ENCODE measurements around the gene HYLS1. TPM values are rescaled to one million over a fixed set of nuclear protein-coding genes. Genes with fewer than 3 reads are reported as not detected.
A peak's percentile ranks its signal among the peaks of the same experiment; 100 is the strongest.

Gene HYLS1
- total and polyA plus RNA-seq, 4 experiments from 2014 or later = 8.1 to 9.6 (median 8.6) TPM

DNA sequence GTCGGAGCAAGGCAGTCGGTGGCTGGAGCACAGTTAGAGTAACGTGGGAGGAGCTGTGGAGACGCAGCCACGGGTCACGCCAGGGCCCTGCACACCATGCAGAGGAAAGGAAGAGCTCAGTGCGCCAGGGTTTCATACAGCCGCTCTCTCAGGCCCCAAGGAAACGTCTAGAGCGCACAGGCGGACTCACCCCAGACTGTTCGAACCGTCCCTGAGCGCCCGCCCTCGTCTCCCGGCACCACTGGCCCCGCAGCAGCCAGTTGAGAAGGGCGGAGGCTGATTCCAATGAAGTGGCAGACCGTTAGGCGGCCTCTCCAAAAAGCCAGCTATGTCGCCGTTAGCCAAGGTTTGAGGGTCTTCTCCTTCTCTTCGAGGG is 483 bp upstream of the HYLS1 start:
- H3K9me3 Mint-ChIP-seq = peaks cover 0 to 4% (median 0%) of the 10 kb centered on the region in 8 donors
- H3K4me3 Mint-ChIP-seq = peak overlapping the region; percentile 89 to 99 (median 94)
- H3K27ac Mint-ChIP-seq = peak overlapping the region; percentile 96 to 99 (median 98)
- DNase-seq = peak in 1 of 5 donors; percentile 67
- peaks cover 0 to 6% of the 10 kb centered on the region in 2 donors for H3K27me3 Mint-ChIP-seq
- H3K27me3 ChIP-seq (ENCODE audit: insufficient read depth, low read length) = no peaks in the 10 kb centered on the region
- peak overlapping the region; percentile 67 to 73 for H3K4me3 ChIP-seq (ENCODE audit: low read length in 2 of 2)
- H3K27ac ChIP-seq (ENCODE audit: low read depth, low read length) = peak overlapping the region; percentile 79
- POLR2A ChIA-PET (ENCODE audit: partially characterized antibody) = interaction anchor here (0.6 to 2.6 kb wide), 15 partner anchors 10 to 933 kb away, joined by 3 to 52 read pairs (median 7); partner anchors contain the start of genes CCDC15, CDON, CHEK1 and DDX25
- H3K4me1 Mint-ChIP-seq = peaks cover 17 to 40% (median 29%) of the 10 kb centered on the region in 4 donors
- H3K4me1 ChIP-seq (ENCODE audit: insufficient read depth, low read length) = peaks cover 33% of the 10 kb centered on the region
- intact Hi-C loops (cut with micrococcal nuclease) = loop anchor here (1.0 to 5.0 kb wide), 10 partner anchors 16 to 1140 kb away; partner anchors contain the start of genes CCDC15, CDON, CHEK1 and EI24
- peaks cover 0 to 15% of the 10 kb centered on the region in 2 donors for H3K36me3 Mint-ChIP-seq
- H3K9me3 ChIP-seq (ENCODE audit: control insufficient read depth in 1 of 2, low read length in 2 of 2) = no peaks in the 10 kb centered on the region
- CTCF ChIA-PET (ENCODE audit: partially characterized antibody) = interaction anchor here (1.0 to 2.3 kb wide), 12 partner anchors 9 to 1010 kb away, joined by 3 to 11 read pairs (median 4); partner anchors contain the start of genes PUS3 and STT3A
- no peaks in the 10 kb centered on the region for H3K36me3 ChIP-seq (ENCODE audit: insufficient read depth, low read length)

- H3K27ac ChIP-seq (ENCODE audit: low read depth, low read length) = no peak overlapping the region
- Mint-ChIP-seq H3K27me3 (peaks cover 0 to 6% of the 10 kb centered on the region in 2 donors), H3K4me1 (peaks cover 28 to 49% (median 37%) of the 10 kb centered on the region in 4 donors), H3K36me3 (peaks cover 28 to 45% of the 10 kb centered on the region in 2 donors), H3K4me3 (peak overlapping the region in 5 of 8 donors; percentile 2 to 66 (median 24)), H3K27ac (peak overlapping the region in 2 of 7 donors; percentile 54 to 72), H3K9me3 (peaks cover 0 to 4% (median 0%) of the 10 kb centered on the region in 8 donors)
- H3K27me3 ChIP-seq (ENCODE audit: insufficient read depth, low read length) = no peaks in the 10 kb centered on the region
- H3K9me3 ChIP-seq (ENCODE audit: control insufficient read depth in 1 of 2, low read length in 2 of 2) = no peaks in the 10 kb centered on the region
- H3K36me3 ChIP-seq (ENCODE audit: insufficient read depth, low read length) = peaks cover 8% of the 10 kb centered on the region
- POLR2A ChIA-PET (ENCODE audit: partially characterized antibody) = interaction anchor here (1.3 kb wide), 1 partner anchor 13 kb away, joined by 3 read pairs; the partner anchor contains the start of gene PUS3
- H3K4me3 ChIP-seq (ENCODE audit: low read length in 2 of 2) = no peak overlapping the region
- CTCF ChIA-PET (ENCODE audit: partially characterized antibody) = no interaction called here
- intact Hi-C loops (cut with micrococcal nuclease) = no loop called here
- DNase-seq = no peak
- H3K4me1 ChIP-seq (ENCODE audit: insufficient read depth, low read length) = peaks cover 33% of the 10 kb centered on the region
Observed at GRCh38 chr11:125890447-125891100, 3.1 kb downstream of the HYLS1 start.

DNA sequence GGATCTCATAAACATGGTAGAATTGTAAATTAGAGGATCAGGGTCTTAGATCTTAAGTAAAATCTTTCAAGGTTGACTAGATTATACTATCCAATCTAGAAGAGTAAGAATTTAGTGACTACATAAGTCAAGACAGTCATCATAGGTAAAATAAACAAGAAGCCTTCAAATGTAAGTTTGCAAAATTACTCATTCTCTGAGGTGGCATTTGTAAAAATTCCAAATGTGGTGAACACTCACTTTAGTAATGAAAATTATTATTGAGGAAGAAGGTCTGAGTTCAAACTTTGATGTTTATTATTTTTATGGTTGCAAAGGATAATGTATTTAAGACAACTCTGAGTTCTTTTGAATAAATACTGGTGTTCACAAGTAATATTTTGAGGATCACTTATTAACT is 4.6 kb downstream of the HYLS1 start:
- H3K27me3 ChIP-seq (ENCODE audit: insufficient read depth, low read length) = no peaks in the 10 kb centered on the region
- H3K9me3 ChIP-seq (ENCODE audit: control insufficient read depth in 1 of 2, low read length in 2 of 2) = no peaks in the 10 kb centered on the region
- no peak overlapping the region for H3K4me3 Mint-ChIP-seq
- peaks cover 29 to 44% (median 41%) of the 10 kb centered on the region in 4 donors for H3K4me1 Mint-ChIP-seq
- H3K9me3 Mint-ChIP-seq = peaks cover 0 to 4% (median 0%) of the 10 kb centered on the region in 8 donors
- H3K36me3 Mint-ChIP-seq = peaks cover 32 to 49% of the 10 kb centered on the region in 2 donors
- ChIA-PET POLR2A (ENCODE audit: partially characterized antibody) (no interaction called here), CTCF (ENCODE audit: partially characterized antibody) (interaction anchor here (0.7 kb wide), 1 partner anchor 174 kb away, joined by 4 read pairs; no protein-coding TSS in a partner anchor)
- H3K4me1 ChIP-seq (ENCODE audit: insufficient read depth, low read length) = peaks cover 27% of the 10 kb centered on the region
- peaks cover 13% of the 10 kb centered on the region for H3K36me3 ChIP-seq (ENCODE audit: insufficient read depth, low read length)
- no peak for DNase-seq
- H3K27ac Mint-ChIP-seq = no peak overlapping the region
- no peak overlapping the region for H3K27ac ChIP-seq (ENCODE audit: low read depth, low read length)
- intact Hi-C loops (cut with micrococcal nuclease) = no loop called here
- no peak overlapping the region for H3K4me3 ChIP-seq (ENCODE audit: low read length in 2 of 2)
- H3K27me3 Mint-ChIP-seq = peaks cover 0 to 5% of the 10 kb centered on the region in 2 donors

DNA sequence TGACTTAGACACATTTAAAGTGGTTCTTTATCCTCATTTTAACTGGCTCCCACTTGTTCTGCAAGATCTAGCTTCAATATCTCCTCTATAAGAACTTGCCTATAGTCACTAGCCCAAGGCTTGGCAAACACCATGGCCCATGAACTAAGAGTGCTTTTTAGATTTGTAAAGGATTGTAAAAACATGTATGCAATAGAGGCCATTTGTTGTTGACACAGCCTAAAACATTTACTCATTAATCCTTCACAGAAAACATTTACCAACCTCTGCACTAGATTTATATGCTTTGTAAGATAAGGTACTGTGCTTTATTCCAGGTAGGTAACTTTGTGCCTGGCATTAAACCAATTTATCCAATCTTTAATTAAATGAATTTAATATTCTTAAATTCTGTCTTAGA is 5.5 kb downstream of the HYLS1 start:
- POLR2A ChIA-PET (ENCODE audit: partially characterized antibody) = no interaction called here
- CTCF ChIA-PET (ENCODE audit: partially characterized antibody) = no interaction called here
- Histone ChIP-seq H3K27me3 (ENCODE audit: insufficient read depth, low read length) (no peaks in the 10 kb centered on the region), H3K9me3 (ENCODE audit: control insufficient read depth in 1 of 2, low read length in 2 of 2) (no peaks in the 10 kb centered on the region), H3K4me3 (ENCODE audit: low read length in 2 of 2) (no peak overlapping the region), H3K4me1 (ENCODE audit: insufficient read depth, low read length) (peaks cover 24% of the 10 kb centered on the region), H3K36me3 (ENCODE audit: insufficient read depth, low read length) (peaks cover 13% of the 10 kb centered on the region), H3K27ac (ENCODE audit: low read depth, low read length) (no peak overlapping the region)
- DNase-seq = no peak
- H3K9me3 Mint-ChIP-seq = no peaks in the 10 kb centered on the region
- H3K4me3 Mint-ChIP-seq = no peak overlapping the region
- intact Hi-C loops (cut with micrococcal nuclease) = no loop called here
- H3K36me3 Mint-ChIP-seq = peaks cover 32 to 49% of the 10 kb centered on the region in 2 donors
- H3K27ac Mint-ChIP-seq = no peak overlapping the region
- H3K4me1 Mint-ChIP-seq = peaks cover 29 to 40% (median 37%) of the 10 kb centered on the region in 4 donors
- no peaks in the 10 kb centered on the region for H3K27me3 Mint-ChIP-seq

- Histone ChIP-seq H3K9me3 (ENCODE audit: control insufficient read depth in 1 of 2, low read length in 2 of 2) (no peaks in the 10 kb centered on the region), H3K4me3 (ENCODE audit: low read length in 2 of 2) (no peak overlapping the region), H3K4me1 (ENCODE audit: insufficient read depth, low read length) (peaks cover 18% of the 10 kb centered on the region), H3K36me3 (ENCODE audit: insufficient read depth, low read length) (peaks cover 13% of the 10 kb centered on the region), H3K27me3 (ENCODE audit: insufficient read depth, low read length) (peaks cover 12% of the 10 kb centered on the region), H3K27ac (ENCODE audit: low read depth, low read length) (no peak overlapping the region)
- no peak for DNase-seq
- CTCF ChIA-PET (ENCODE audit: partially characterized antibody) = no interaction called here
- Mint-ChIP-seq H3K4me3 (peak overlapping the region; percentile 62 to 94 (median 74)), H3K9me3 (peaks cover 0 to 3% (median 0%) of the 10 kb centered on the region in 8 donors), H3K36me3 (peaks cover 6 to 28% of the 10 kb centered on the region in 2 donors), H3K4me1 (peaks cover 26 to 51% (median 42%) of the 10 kb centered on the region in 4 donors), H3K27me3 (peaks cover 18 to 19% of the 10 kb centered on the region in 2 donors), H3K27ac (peak overlapping the region in 6 of 7 donors; percentile 3 to 71 (median 47))
- intact Hi-C loops (cut with micrococcal nuclease) = loop anchor here (5.0 kb wide), 1 partner anchor 950 kb away; the partner anchor contains the start of gene CCDC15
- POLR2A ChIA-PET (ENCODE audit: partially characterized antibody) = no interaction called here
Observed at GRCh38 chr11:125901872-125902271, 14.4 kb downstream of the HYLS1 start.

GRCh38 chr11:125902277-125902926 is 14.9 kb downstream of the HYLS1 start:
- CTCF ChIA-PET (ENCODE audit: partially characterized antibody) = interaction anchor here (0.9 to 1.6 kb wide), 6 partner anchors 15 to 578 kb away, joined by 3 to 11 read pairs (median 4); partner anchors contain the start of genes CHEK1 and HYLS1
- Histone ChIP-seq H3K36me3 (ENCODE audit: insufficient read depth, low read length) (peaks cover 13% of the 10 kb centered on the region), H3K4me3 (ENCODE audit: low read length in 2 of 2) (peak overlapping the region; percentile 45 to 58), H3K27me3 (ENCODE audit: insufficient read depth, low read length) (peaks cover 12% of the 10 kb centered on the region), H3K4me1 (ENCODE audit: insufficient read depth, low read length) (peaks cover 18% of the 10 kb centered on the region), H3K9me3 (ENCODE audit: control insufficient read depth in 1 of 2, low read length in 2 of 2) (no peaks in the 10 kb centered on the region), H3K27ac (ENCODE audit: low read depth, low read length) (peak overlapping the region; percentile 81)
- Mint-ChIP-seq H3K27me3 (peaks cover 19% of the 10 kb centered on the region in 2 donors), H3K4me1 (peaks cover 25 to 49% (median 39%) of the 10 kb centered on the region in 4 donors), H3K27ac (peak overlapping the region; percentile 88 to 96 (median 92)), H3K36me3 (peaks cover 6 to 28% of the 10 kb centered on the region in 2 donors), H3K4me3 (peak overlapping the region; percentile 92 to 97 (median 95)), H3K9me3 (peaks cover 0 to 3% (median 0%) of the 10 kb centered on the region in 8 donors)
- POLR2A ChIA-PET (ENCODE audit: partially characterized antibody) = interaction anchor here (0.9 to 2.2 kb wide), 9 partner anchors 11 to 401 kb away, joined by 3 to 52 read pairs (median 6); partner anchors contain the start of genes DCPS, FAM118B, FOXRED1 and HYLS1
- DNase-seq = no peak
- intact Hi-C loops (cut with micrococcal nuclease) = loop anchor here (5.0 kb wide), 1 partner anchor 950 kb away; the partner anchor contains the start of gene CCDC15

Measured in CD4-positive, alpha-beta memory T cell (primary cell).